Astrocyte (in vitro differentiated cells and primary cell): ENCODE data around the gene SCCPDH.
"Not testable (repeated sequence)": the region's sequence is repeated elsewhere in the genome, so short reads cannot be mapped to it uniquely, and the experiment has no call there.

Source experiments
- EZH2 ChIP-seq: IDR thresholded peaks from 2 replicates; pipeline ENCODE4 v1.6.1; 2012; ENCODE audit warnings: mild to moderate bottlenecking, low read length, inconsistent platforms; ENCODE audit not compliant: insufficient read depth
- TF ChIP-seq, protein P1 (sequence below): IDR thresholded peaks from 2 replicates; pipeline ENCODE4 v1.5.1; 2011; ENCODE audit warnings: low read depth, mild to moderate bottlenecking, inconsistent platforms, low read length, moderate library complexity; ENCODE audit not compliant: insufficient read depth

DNA sequence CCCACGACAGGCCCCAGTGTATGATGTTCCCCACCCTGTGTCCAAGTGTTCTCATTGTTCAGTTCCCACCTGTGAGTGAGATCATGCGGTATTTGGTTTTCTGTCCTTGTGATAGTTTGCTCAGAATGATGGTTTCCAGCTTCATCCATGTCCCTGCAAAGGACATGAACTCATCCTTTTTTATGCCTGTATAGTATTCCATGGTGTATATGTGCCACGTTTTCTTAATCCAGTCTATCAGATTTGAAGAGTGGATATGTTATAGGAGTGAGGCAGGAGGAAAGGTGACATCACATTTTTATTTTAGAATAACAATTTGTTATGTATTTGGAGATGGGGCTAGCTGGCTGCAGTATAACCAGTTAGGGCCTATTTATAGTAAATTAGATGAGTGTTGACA lies 7.7 kb downstream of the SCCPDH start:
- TF ChIP-seq, protein P1, sequence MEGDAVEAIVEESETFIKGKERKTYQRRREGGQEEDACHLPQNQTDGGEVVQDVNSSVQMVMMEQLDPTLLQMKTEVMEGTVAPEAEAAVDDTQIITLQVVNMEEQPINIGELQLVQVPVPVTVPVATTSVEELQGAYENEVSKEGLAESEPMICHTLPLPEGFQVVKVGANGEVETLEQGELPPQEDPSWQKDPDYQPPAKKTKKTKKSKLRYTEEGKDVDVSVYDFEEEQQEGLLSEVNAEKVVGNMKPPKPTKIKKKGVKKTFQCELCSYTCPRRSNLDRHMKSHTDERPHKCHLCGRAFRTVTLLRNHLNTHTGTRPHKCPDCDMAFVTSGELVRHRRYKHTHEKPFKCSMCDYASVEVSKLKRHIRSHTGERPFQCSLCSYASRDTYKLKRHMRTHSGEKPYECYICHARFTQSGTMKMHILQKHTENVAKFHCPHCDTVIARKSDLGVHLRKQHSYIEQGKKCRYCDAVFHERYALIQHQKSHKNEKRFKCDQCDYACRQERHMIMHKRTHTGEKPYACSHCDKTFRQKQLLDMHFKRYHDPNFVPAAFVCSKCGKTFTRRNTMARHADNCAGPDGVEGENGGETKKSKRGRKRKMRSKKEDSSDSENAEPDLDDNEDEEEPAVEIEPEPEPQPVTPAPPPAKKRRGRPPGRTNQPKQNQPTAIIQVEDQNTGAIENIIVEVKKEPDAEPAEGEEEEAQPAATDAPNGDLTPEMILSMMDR: not testable (repeated sequence)
- TF ChIP-seq EZH2: not testable (repeated sequence)
